ENCODE data around the gene SRXN1. TPM values are rescaled to one million over a fixed set of nuclear protein-coding genes. Genes with fewer than 3 reads are reported as not detected.

The SRXN1 gene
- total and polyA plus RNA-seq, 9 of the 15 experiments (the other 6 are each of a cell fraction or from before 2014, with no cell fraction given), result 6.8 to 36.4 (median 21.6) TPM

GRCh38 chr20:688809-689212, 35.8 kb upstream of the SRXN1 start (continued):
- TF ChIP-seq CTCF (IDR thresholded peaks at IDR 0.05 in 2 of 3, conservative IDR thresholded peaks at IDR 0.05 in 1 of 3; ENCODE audit: insufficient read depth in 2 of 3, low read depth in 1 of 3, low read length in 3 of 3) (peak; percentile 15 to 30 (median 27); a peak in 3 of 6 replicates), ESRRA (IDR thresholded peaks at IDR 0.05; ENCODE audit: borderline replicate concordance, low read depth) (peak; percentile 86), ZNF561 (CRISPR knock-in tag; conservative IDR thresholded peaks at IDR 0.05) (no peak), RBM34 (IDR thresholded peaks at IDR 0.05; ENCODE audit: borderline replicate concordance, insufficient read depth, low read length) (no peak), NCOA6 (IDR thresholded peaks at IDR 0.05) (no peak), ARID1B (IDR thresholded peaks at IDR 0.05) (peak; percentile 17; the same call in 1 of the 2 replicates), CUX1 (CRISPR knock-in tag; IDR thresholded peaks at IDR 0.05) (no peak), E2F6 (IDR thresholded peaks at IDR 0.05; ENCODE audit: borderline replicate concordance in 1 of 2, extremely low read depth in 1 of 2, insufficient read depth in 1 of 2, insufficient read length in 1 of 2, low read depth in 1 of 2, low read length in 1 of 2, poor library complexity in 1 of 2, severe bottlenecking in 1 of 2) (peak in 1 of 2 experiments; percentile 15), ZNF384 (IDR thresholded peaks at IDR 0.05; ENCODE audit: low read depth, low read length) (no peak), ZNF586 (CRISPR knock-in tag; conservative IDR thresholded peaks at IDR 0.05) (no peak), ZNF121 (CRISPR knock-in tag; conservative IDR thresholded peaks at IDR 0.05) (no peak), CTBP1 (IDR thresholded peaks at IDR 0.05; ENCODE audit: borderline replicate concordance) (0 out of 2 replicates have a peak, but pooled peaks have one; percentile 18), POLR2G (IDR thresholded peaks at IDR 0.05; ENCODE audit: low read depth, low read length) (0 out of 2 replicates have a peak, but pooled peaks have one; percentile 26)
- TF ChIP-seq, protein P1, sequence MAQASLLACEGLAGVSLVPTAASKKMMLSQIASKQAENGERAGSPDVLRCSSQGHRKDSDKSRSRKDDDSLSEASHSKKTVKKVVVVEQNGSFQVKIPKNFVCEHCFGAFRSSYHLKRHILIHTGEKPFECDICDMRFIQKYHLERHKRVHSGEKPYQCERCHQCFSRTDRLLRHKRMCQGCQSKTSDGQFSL (CRISPR knock-in tag; IDR thresholded peaks at IDR 0.05), result peak; percentile 49
- TF ChIP-seq, protein P1 (tag; IDR thresholded peaks at IDR 0.05), result no peak
- TF ChIP-seq, protein P2, sequence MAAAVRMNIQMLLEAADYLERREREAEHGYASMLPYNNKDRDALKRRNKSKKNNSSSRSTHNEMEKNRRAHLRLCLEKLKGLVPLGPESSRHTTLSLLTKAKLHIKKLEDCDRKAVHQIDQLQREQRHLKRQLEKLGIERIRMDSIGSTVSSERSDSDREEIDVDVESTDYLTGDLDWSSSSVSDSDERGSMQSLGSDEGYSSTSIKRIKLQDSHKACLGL (CRISPR knock-in tag; IDR thresholded peaks at IDR 0.05; ENCODE audit: borderline replicate concordance, poor library complexity, severe bottlenecking), result no peak
- TF ChIP-seq, protein P3, sequence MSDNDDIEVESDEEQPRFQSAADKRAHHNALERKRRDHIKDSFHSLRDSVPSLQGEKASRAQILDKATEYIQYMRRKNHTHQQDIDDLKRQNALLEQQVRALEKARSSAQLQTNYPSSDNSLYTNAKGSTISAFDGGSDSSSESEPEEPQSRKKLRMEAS (CRISPR knock-in tag; IDR thresholded peaks at IDR 0.05), result peak; percentile 48

All from K562 (cell line).